Erythroblast (primary cell): ENCODE measurements around the gene KRTAP5-4.
"Not testable (repeated sequence)": the region's sequence is repeated elsewhere in the genome, so short reads cannot be mapped to it uniquely, and the experiment has no call there.

ENCODE experiments used
- DNase-seq, 2 experiments: peaks; one replicate each; lab custom pipeline; 2025; lab: John Stamatoyannopoulos, UW
- GATA1 ChIP-seq: IDR thresholded peaks from 2 replicates; pipeline ENCODE4 v1.6.1; 2011; ENCODE audit warnings: low read depth, mild to moderate bottlenecking, control low read depth, low read length, moderate library complexity
- POLR2A ChIP-seq: IDR thresholded peaks from 2 replicates; pipeline ENCODE4 v1.6.1; 2011; ENCODE audit warnings: mild to moderate bottlenecking, low read length

Gene KRTAP5-4

GRCh38 chr11:1618231-1618630 lies 3.7 kb downstream of the KRTAP5-4 start:
- TF ChIP-seq POLR2A (no peak), GATA1 (no peak)
- DNase-seq = no peak

- DNase-seq = no peak
- no peak for TF ChIP-seq GATA1
- TF ChIP-seq POLR2A = no peak
Observed at GRCh38 chr11:1608363-1608762, 13.6 kb downstream of the KRTAP5-4 start, which contains the start of gene KRTAP5-3. KRTAP5-3 (minus strand) TSS chr11:1608463; CDS start chr11:1608385, 78 bp downstream.

DNA sequence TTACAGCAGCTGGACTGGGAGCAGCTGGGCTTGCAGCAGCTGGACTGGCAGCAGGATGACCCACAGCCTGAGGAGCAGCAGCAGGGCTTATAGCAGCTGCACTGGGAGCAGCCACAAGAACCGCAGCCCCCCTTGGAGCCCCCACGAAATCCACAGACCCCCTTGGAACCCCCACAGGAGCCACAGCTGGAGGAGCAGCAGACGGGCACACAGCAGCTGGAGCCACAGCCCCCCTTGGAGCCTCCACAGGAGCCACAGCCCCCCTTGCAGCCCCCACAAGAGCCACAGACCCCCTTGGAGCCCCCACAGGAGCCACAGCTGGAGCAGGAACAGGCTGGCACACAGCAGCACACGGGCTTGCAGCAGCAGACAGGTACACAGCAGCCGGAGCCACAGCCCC lies 14.0 kb downstream of the KRTAP5-4 start:
- DNase-seq = not testable (repeated sequence)

DNA sequence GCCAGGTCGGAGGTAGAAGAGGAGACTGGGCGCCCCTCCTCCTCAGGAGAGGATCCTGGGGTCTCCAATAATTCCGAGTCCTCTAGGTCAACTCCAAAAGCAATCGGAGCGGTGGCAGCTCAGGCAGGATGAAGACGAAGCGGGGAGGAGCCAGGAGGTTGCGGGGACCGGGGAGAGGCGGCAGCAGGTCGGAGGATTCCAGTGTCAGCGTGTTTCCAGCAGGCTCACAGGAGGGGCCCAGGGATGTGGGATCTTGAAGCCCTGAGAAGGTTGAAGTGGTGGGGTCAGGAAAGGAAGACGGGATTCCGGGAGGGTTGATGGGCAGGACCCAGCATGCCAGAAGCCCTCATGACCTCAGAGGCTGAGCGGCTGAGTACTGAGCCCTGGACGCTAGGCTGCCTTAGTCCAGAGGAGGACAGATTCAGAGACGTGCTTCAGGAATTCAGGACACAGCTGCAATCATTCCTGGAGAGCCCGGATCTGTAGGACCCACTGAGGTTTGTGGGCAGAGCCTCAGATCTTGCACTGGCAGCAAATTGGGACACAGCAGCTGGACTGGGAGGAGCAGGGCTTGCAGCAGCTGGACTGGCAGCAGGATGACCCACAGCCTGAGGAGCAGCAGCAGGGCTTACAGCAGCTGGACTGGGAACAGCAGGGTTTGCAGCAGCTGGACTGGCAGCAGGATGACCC lies 14.6 kb downstream of the KRTAP5-4 start:
- not testable (repeated sequence) for DNase-seq

DNA sequence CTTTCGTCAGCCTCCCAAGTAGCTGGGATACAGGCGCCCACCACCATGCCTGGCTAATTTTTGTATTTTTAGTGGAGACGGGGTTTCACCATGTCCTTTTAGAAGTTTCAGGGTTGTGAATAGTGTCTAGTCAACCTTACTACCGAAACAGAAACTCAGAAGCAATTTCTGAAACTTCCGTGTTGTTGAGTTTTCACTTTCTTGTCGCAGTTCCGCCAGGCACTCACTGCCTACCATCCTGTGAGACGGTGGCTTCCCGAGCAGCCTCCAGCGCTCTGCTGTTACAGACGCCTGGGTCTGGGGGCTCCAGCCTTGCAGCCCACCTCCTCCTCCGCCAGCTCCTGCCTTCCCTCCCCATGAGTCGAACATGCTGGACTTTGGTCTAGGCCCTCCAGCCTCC lies 16.0 kb downstream of the KRTAP5-4 start:
- DNase-seq = not testable (repeated sequence)

DNA sequence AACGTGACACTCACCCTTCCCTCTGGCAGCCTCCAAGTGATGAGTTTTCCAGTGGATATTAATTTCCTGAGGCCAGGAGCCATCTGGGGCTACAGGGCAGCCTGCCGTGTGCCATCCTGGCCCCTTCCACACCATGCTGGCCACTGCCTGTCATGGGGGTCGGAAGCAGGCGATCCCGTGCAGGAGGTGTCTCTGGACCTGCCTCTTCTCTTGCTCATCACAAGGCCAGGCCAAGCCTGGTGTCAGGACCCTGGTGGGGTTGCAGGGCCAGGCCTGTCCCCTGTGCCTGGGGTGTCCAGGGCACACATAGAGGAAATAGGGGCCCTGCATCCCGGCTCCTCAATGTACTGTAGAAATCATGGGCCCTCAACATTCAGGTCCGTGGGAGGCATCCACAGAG lies 17.2 kb downstream of the KRTAP5-4 start:
- DNase-seq = no peak

DNA sequence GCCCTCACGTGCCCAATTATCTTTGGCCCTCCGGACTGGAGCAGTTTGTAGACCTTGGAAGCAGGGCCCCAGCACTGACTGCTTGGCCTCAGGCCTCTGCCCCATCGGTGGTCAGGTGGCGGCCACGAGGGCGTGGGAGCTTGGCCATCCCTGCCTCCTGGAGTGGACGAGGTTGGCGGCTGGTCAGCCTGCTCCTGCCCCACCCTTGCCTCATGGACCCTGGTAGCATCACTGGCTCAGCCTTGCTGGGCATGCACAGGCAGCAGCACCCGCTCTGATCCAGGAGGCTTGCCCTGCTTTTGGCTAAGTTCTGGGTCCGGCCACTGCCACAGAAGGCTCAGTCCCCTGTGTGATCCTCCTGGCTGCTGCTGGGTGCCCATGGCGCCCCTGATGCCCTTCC lies 17.8 kb downstream of the KRTAP5-4 start:
- no peak for DNase-seq
- TF ChIP-seq POLR2A (no peak), GATA1 (no peak)

More for the DNA sequence above, 17.2 kb downstream of the KRTAP5-4 start:
- TF ChIP-seq POLR2A (no peak), GATA1 (no peak)

DNA sequence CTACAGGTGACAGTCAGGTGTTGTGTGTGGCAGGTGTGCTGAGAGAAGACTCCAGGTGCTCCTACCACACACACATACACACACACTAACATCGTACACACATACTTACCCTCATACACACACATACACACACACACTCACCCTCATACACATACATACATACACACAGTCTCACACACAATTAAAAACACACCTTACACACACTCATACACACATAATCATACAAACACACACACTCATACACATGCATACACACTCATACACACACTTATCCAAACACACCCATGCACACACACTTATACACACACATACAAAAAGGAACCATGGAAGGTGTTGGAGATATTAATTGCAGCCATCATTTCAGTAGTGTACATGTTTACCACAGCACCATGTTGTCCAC lies 18.3 kb downstream of the KRTAP5-4 start:
- TF ChIP-seq GATA1 (no peak), POLR2A (no peak)
- DNase-seq = no peak

GRCh38 chr11:1601663-1602062 lies 20.3 kb downstream of the KRTAP5-4 start:
- DNase-seq = not testable (repeated sequence)

GRCh38 chr11:1600626-1601025 lies 21.3 kb downstream of the KRTAP5-4 start:
- DNase-seq = no peak
- TF ChIP-seq POLR2A (no peak), GATA1 (no peak)

DNA sequence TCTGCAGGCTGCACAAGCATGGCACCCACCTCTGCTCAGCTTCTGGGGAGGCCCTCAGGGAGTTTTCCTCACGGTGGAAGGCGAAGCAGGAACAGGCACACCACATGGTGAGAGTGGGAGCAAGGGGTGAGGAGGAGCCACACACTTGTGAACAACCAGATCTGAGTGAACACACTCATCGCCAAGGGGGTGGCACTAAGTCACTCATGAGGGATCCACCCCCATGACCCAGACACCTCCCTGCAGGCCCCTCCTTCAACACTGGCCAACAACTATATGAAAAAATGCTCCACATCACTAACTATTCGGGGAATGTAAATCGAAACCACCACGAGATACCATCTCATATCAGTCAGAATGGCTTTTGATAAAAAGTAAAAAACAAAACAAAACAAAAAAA lies 23.1 kb downstream of the KRTAP5-4 start:
- no peak for DNase-seq
- TF ChIP-seq GATA1 = no peak
- no peak for TF ChIP-seq POLR2A

DNA sequence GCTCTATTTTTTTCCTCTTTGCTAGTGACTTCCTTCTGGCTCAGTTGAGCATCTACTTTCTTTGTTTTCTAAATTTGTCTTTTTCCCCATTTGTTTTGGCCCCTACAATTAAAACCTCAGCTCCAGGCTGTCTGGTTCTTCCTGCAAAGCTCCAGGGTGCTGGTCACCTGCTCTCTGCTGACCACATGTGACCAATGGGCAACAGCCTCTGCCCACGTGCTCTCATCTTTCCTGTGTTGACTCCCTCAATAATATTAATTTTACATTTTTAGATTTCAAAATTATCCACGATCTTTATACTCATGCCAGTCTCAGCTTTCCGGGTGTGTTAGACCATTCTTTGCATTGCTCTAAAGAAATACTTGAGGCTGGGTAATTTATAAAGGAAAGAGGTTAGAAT lies 23.5 kb downstream of the KRTAP5-4 start:
- not testable (repeated sequence) for DNase-seq

DNA sequence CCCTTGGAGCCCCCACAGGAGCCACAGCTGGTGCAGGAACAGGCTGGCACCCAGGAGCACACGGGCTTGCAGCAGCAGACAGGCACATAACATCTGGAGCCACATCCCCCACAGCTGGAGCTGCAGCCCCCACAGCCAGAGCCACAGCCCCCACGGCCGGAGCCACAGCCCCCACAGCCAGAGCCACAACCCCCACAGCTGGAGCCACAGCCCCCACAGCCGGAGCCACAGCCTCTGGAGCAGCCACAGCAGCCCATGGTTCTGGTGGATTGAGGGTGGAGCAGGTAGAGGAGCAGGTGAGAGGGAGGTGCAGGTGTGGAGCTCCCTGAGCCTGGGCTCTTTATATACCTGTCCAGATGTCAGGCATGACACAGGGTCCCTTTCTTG lies 24.0 kb downstream of the KRTAP5-4 start, which contains the start of gene KRTAP5-2:
Gene KRTAP5-2, minus strand, starts transcription at position 301 of the 387 bp plus-strand sequence. Its CDS starts 44 bp downstream, at position 257.
- TF ChIP-seq GATA1 (no peak), POLR2A (no peak)
- no peak for DNase-seq

DNA sequence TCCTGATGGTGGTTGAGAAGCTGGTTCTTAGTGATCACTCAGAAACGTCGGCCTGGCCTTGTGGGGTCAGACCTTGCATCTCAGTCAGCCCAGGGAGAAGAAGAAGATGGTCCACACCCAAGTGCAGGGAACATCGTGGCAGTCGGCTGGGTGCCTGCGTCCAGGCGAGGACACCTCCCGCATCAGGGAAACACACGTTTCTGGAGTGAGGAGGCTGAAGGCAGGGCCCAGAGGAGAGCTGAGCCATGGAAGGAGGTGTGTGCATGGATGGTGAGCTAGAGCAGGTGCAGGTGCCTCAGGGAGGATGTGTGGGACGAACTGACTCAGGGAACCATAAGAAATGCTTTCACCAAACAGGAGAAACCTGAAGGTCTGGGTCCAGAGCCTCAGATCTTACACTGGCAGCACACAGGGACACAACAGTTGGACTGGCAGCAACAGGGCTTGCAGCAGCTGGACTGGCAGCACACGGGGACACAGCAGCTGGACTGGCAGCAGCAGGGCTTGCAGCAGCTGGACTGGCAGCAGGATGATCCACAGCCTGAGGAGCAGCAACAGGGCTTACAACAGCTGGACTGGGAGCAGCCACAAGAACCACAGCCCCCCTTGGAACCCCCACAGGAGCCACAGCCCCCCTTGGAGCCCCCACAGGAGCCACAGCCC lies 24.5 kb downstream of the KRTAP5-4 start:
- no peak for DNase-seq
- TF ChIP-seq GATA1 = no peak
- TF ChIP-seq POLR2A = no peak

- DNase-seq = not testable (repeated sequence)
Observed at GRCh38 chr11:1596576-1597121, 25.3 kb downstream of the KRTAP5-4 start.

GRCh38 chr11:1595994-1596575 lies 25.9 kb downstream of the KRTAP5-4 start:
- not testable (repeated sequence) for DNase-seq
